ENCODE data around the gene HENMT1.

The HENMT1 gene

GRCh38 chr1:108624069-108624468 is 36.8 kb downstream of the HENMT1 start:
- DNase-seq, result no peak

DNA sequence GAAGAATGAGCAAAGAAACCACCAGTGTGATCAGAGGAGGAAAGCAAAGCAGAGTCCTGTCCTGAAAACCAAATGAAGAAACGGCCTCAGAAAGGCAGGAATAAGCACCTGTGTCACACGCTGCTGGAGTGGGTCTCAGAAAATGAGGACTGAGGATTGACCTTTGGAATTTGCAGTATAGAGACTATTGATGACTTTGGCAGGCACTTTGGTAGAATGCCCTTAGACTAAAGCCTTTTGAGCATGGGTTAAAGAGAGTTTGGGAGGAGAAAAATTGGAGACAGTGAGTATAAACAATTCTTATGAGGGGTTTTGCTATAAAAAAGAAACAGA is 43.2 kb downstream of the HENMT1 start:
- no peak for DNase-seq

- DNase-seq, result no peak
Observed at GRCh38 chr1:108617008-108617723, 43.7 kb downstream of the HENMT1 start.

- no peak for DNase-seq
Observed at GRCh38 chr1:108615544-108615943, 45.3 kb downstream of the HENMT1 start.

DNA sequence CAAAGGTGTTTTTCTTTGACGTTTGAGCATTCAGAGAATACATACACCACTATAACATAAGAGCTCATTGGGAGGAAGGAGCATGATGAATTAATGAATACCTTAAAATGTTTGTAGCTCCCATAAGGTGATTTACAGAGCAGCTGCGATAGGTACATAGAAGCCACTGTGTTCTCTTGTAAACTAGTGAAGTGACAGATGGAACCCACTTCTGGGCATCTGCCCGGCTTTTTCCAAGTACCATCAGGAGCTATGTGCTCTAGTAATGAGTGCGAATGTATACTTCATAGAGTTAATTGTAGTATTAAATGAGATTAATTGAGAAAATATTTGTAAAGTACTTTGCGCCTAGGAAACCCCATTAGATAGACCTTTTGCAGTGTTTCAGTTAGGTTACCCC is 48.4 kb downstream of the HENMT1 start:
- DNase-seq, result no peak

GRCh38 chr1:108611984-108612383 is 48.9 kb downstream of the HENMT1 start:
- DNase-seq, result no peak

GRCh38 chr1:108610073-108610472 is 50.8 kb downstream of the HENMT1 start:
- DNase-seq, result no peak

DNA sequence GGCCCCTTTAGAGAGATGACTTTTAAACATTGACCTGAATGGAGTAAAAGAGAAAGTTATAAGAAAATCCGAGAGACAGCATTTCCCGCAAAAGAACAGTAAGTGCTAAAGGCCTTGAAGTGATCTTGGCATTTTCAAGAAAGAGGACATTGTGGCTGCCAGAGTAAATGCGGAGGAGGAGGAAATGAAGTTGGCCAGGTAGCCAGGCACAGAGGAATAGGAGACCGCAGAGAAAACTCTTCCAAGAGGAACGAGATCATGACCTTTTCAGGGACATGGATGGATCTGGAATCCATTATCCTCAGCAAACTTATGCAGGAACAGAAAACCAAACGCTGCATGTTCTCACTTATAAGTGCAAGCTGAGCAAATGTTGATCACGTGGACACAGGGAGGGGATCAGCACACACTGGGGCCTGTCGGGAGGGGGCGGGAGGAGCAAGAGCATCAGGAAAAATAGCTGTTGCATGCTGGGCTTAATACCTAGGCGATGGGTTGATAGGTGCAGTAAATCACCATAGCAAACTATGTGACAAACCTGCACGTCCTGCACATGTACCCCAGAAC is 51.3 kb downstream of the HENMT1 start:
- DNase-seq, result no peak

DNA sequence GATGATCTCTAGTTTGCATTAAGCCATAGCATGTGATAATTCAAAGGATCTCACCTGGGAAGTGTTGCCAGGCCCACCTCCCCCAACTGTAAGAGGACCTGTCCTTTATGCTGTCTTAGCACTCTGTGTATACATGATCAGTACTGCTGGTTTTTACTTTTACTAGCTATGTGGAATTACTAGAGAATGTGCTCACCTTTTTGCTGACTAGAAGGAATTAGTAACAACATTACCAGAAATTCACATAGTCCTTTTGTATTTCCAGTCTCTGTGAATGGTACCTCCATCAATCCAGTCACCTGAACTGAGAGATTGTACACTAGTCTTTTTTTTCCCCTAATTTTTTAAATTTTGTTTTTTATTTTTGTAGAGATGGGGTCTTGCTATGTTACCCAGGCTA is 54.4 kb downstream of the HENMT1 start:
- no peak for DNase-seq

DNA sequence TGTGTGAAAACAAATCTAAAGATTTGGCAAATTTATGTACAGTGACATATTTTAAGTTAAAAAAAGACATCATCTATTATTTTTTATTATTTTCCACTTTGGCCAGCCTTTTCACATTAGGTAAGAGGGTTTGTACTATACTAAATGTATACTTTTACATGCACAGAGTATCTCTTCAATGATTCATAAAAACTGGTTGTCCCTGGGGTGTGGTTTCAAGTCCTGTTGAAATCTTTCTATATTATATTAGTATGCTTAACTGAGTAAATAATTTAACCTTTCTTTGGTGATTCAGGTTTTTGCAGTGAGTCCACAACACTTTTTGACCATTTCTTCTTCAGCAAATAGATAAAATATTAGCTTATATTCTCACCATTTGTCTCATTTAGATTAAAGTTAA is 55.3 kb downstream of the HENMT1 start:
- DNase-seq, result no peak

DNA sequence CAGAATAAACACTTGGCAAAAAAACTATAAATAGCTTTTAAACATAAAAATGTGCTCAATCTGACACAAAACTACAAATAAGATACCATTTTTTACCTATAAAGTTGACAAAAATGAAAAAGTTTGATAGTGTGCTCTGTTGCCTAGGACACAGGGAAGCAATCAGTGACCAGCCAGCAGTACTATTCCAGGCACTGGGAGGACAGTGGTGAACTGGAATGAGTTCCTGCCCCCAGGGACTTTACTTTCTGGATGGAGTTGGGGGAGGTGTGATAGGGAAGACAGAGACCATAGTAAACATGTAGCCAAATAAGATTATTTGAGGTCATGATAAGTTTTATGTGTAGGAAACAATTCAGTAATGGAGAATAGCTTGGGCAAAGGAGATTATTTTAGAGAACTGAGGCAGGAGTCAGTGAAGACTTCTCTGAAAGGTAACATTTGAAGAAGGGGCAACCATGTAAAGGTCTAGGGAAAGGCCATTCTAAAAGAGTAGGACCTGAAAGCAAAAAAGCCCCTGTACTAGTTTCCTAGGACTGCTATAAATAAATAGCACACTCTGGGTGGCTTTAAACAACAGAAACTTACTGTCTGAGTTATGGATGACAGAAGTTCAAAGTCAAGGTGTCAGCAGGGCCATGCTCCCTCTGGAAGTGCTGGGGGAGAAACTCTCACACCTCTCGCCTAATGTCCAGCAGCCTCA is 59.0 kb downstream of the HENMT1 start:
- no peak for DNase-seq

DNA sequence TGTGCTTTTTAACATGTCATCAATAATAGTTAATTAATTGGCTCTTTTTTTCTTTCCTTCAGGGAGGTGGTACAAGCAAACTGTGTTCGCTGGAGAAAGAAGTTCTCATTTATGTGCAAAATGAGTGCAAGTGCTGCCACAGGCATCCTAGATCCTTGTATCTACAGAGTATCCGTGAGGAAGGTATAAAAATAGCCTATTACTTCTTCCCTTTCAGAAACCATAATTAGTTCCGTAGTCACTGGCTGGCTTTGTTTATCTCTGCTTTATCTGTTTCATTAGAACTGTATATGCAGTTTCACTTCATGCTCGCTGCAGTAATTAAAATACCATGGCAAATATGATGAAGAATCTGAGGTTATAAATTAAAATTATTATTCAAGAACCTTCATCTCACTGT is 60.4 kb downstream of the HENMT1 start:
- no peak for DNase-seq

- DNase-seq, result no peak
Observed at GRCh38 chr1:108598340-108598739, 62.6 kb downstream of the HENMT1 start.

Data from RPMI8226 (cell line).